Measurements from ENCODE around the gene PDCD1LG2. TPM values are rescaled to one million over a fixed set of nuclear protein-coding genes. Genes with fewer than 3 reads are reported as not detected.

Gene PDCD1LG2
- total and polyA plus RNA-seq, 3 donors from 2014 or later = 0.63 to 2.4 (median 0.81) TPM

DNA sequence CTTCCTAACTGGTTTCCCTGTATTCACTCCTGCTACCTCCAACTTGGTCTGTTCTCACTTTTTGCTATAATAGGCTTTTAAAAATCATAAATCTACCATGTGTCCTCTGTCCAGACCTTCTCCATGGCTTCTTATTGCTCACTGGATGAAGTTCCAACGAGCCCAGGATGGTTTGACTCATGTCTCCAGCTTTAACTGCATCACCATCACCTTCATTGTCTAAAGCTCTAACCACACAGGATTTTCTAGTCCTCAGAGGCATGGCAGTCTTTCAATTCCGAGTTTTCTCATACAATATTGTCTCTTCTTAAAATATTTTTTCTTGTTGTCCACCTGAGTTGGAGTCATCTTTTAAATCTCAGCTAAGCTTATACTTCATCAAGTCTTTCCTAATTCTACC lies 49.3 kb downstream of the PDCD1LG2 start:
- 92% methylated on average over 2 of the region's 2 CpGs for WGBS, 2 donors

DNA sequence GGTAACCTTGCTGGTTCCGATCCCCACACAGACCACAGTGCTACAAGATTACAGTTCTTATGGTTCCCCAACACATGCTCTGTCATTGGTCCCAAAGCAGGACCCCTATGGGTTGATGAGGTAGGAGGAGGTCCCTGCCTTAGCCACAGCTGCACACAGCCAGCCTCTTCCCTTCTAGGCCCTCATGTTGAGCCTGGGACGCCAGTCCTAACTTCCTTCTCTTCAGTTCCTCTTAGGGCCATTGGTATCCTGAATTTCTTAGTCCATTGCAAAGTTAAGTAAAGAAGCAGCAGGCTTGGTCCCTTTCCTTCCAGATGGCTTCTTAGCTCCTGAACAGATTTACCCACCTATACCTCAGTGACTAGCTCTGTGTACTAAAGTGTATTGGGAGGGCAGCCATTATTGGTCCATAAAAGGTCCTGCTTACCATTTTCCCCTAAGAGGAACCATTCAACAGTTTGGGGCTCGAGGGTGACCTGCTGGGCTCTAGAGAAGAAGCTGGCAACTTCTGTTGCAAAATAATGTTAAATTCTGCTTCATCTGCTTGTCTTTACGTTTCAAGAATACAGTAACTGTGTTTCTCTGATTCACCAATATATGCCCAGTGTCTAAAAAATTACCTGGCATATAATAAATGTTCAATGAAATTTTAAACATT lies 50.2 kb downstream of the PDCD1LG2 start:
- no peaks in the 10 kb centered on the region for H3K9me3 ChIP-seq
- no peaks in the 10 kb centered on the region for H3K4me1 ChIP-seq
- H3K27ac ChIP-seq = no peak overlapping the region
- WGBS, 2 donors = 87 to 90% methylated on average over 4 of the region's 4 CpGs
- H3K27me3 ChIP-seq = no peaks in the 10 kb centered on the region
- H3K36me3 ChIP-seq (ENCODE audit: low read depth, missing control alignments) = no peaks in the 10 kb centered on the region
- H3K4me3 ChIP-seq = no peak overlapping the region
- intact Hi-C loops (cut with DNase I; ENCODE audit: low total_unique reads) = no loop called here
- no peak for DNase-seq
- TF ChIP-seq, protein P1, sequence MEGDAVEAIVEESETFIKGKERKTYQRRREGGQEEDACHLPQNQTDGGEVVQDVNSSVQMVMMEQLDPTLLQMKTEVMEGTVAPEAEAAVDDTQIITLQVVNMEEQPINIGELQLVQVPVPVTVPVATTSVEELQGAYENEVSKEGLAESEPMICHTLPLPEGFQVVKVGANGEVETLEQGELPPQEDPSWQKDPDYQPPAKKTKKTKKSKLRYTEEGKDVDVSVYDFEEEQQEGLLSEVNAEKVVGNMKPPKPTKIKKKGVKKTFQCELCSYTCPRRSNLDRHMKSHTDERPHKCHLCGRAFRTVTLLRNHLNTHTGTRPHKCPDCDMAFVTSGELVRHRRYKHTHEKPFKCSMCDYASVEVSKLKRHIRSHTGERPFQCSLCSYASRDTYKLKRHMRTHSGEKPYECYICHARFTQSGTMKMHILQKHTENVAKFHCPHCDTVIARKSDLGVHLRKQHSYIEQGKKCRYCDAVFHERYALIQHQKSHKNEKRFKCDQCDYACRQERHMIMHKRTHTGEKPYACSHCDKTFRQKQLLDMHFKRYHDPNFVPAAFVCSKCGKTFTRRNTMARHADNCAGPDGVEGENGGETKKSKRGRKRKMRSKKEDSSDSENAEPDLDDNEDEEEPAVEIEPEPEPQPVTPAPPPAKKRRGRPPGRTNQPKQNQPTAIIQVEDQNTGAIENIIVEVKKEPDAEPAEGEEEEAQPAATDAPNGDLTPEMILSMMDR (IDR thresholded peaks at IDR 0.05) = no peak
- TF ChIP-seq POLR2A (IDR thresholded peaks at IDR 0.05) = no peak

More for the DNA sequence above, 49.3 kb downstream of the PDCD1LG2 start:
- no peaks in the 10 kb centered on the region for H3K27me3 ChIP-seq
- no peak for DNase-seq
- no peaks in the 10 kb centered on the region for H3K9me3 ChIP-seq
- H3K4me3 ChIP-seq = no peak overlapping the region
- H3K4me1 ChIP-seq = no peaks in the 10 kb centered on the region
- no peaks in the 10 kb centered on the region for H3K36me3 ChIP-seq (ENCODE audit: low read depth, missing control alignments)
- H3K27ac ChIP-seq = no peak overlapping the region
- intact Hi-C loops (cut with DNase I; ENCODE audit: low total_unique reads) = no loop called here
- TF ChIP-seq POLR2A (IDR thresholded peaks at IDR 0.05) = no peak
- TF ChIP-seq, protein P1 (IDR thresholded peaks at IDR 0.05) = no peak

DNA sequence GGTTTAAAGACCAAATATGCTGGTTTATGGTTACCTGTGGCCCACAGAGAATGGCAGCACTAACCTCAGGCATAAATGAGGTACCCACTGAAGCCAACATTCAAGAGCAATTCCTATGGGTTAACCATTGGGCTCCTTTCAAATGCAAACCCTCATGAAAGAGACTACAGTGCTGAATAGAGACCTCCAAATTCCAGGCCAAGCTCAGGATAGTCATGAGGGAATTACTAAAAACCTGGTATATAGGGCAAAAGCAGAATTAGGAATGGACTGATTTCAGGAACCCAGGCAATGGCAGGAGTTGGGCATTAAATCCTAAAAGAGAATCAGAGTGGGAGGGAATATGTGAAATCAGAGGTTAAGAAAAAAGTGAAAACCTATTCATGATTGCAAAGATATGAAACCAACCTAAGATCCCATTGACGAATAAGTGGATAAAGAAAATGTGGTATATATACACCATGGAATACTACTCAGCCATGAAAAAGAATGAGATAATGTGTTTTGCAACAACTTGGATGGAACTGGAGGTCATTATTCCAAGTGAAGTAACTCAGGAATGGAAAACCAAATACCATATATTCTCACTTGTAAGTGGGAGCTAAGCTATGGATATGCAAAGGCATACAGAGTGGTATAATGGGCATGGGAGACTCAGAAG lies 51.6 kb downstream of the PDCD1LG2 start:
- no peak overlapping the region for H3K4me3 ChIP-seq
- no peak for TF ChIP-seq POLR2A (IDR thresholded peaks at IDR 0.05)
- TF ChIP-seq, protein P1 (IDR thresholded peaks at IDR 0.05) = no peak
- H3K27ac ChIP-seq = no peak overlapping the region
- 95 to 100% methylated on average over 1 of the region's 1 CpG for WGBS, 2 donors
- no peaks in the 10 kb centered on the region for H3K4me1 ChIP-seq
- intact Hi-C loops (cut with DNase I; ENCODE audit: low total_unique reads) = no loop called here
- H3K27me3 ChIP-seq = no peaks in the 10 kb centered on the region
- DNase-seq = no peak
- H3K9me3 ChIP-seq = no peaks in the 10 kb centered on the region
- H3K36me3 ChIP-seq (ENCODE audit: low read depth, missing control alignments) = no peaks in the 10 kb centered on the region

DNA sequence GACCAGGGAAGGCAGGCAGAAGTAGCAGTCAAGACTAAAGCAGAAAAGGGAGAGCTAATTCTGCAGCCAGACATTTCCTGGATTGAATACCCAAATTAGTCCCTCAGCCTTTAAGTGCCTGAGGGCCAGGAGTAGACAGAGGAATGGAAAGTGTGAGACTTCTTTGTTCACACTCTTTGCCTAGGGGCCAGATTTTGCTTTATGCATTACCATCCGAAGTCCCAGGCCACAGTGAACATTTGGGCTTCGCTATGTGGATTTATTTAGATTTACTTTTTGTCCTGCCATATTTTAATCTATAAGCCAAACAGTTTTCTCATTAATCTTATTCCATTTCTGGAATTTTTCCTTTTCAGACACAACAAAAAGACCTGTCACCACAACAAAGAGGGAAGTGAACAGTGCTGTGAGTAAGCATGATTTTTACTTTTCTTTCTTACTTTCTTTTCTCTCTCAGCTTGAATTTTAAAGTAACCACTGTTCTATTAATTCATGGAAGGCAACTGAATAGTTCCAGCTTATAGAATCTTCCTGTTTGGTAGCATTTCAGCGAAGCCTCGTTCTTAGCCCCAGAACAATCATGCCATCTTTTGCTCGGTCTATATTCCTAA lies 52.6 kb downstream of the PDCD1LG2 start:
- Histone ChIP-seq H3K4me1 (no peaks in the 10 kb centered on the region), H3K9me3 (no peaks in the 10 kb centered on the region), H3K36me3 (ENCODE audit: low read depth, missing control alignments) (no peaks in the 10 kb centered on the region), H3K4me3 (no peak overlapping the region), H3K27me3 (no peaks in the 10 kb centered on the region), H3K27ac (no peak overlapping the region)
- intact Hi-C loops (cut with DNase I; ENCODE audit: low total_unique reads) = no loop called here
- no peak for DNase-seq
- no peak for TF ChIP-seq POLR2A (IDR thresholded peaks at IDR 0.05)
- TF ChIP-seq, protein P1 (IDR thresholded peaks at IDR 0.05) = no peak
- WGBS, 2 donors = 91 to 92% methylated on average over 5 of the region's 5 CpGs
